HEK293T (cell line): ENCODE measurements around the gene SMOC2.

Experiments used
- BHLHE40 ChIP-seq: fragments of 450-650 bp; IDR thresholded peaks from 2 replicates; pipeline ENCODE4 v1.6.1; 2016; ENCODE audit warnings: mild to moderate bottlenecking, moderate library complexity, borderline replicate concordance
- CTBP1 ChIP-seq: fragments of 450-650 bp; IDR thresholded peaks from 2 replicates; pipeline ENCODE4 v1.6.1; 2016; ENCODE audit warnings: borderline replicate concordance
- ELF4 ChIP-seq: fragments of 450-650 bp; IDR thresholded peaks from 2 replicates; pipeline ENCODE4 v1.6.1; 2017; ENCODE audit warnings: antibody characterized with exemption
- FOXA1 ChIP-seq: fragments of 450-650 bp; IDR thresholded peaks from 2 replicates; pipeline ENCODE4 v1.6.1; 2016; ENCODE audit warnings: mild to moderate bottlenecking
- FOXK2 ChIP-seq: fragments of 450-650 bp; IDR thresholded peaks from 2 replicates; pipeline ENCODE4 v1.6.1; 2016; ENCODE audit warnings: mild to moderate bottlenecking
- FOXM1 ChIP-seq: fragments of 450-650 bp; IDR thresholded peaks from 2 replicates; pipeline ENCODE4 v1.6.1; 2017; ENCODE audit warnings: mild to moderate bottlenecking, borderline replicate concordance
- HDGF ChIP-seq: fragments of 450-650 bp; IDR thresholded peaks from 2 replicates; pipeline ENCODE4 v1.6.1; 2017; ENCODE audit warnings: antibody characterized with exemption, borderline replicate concordance
- LEF1 ChIP-seq: fragments of 450-650 bp; IDR thresholded peaks from 2 replicates; pipeline ENCODE4 v1.6.1; 2017; ENCODE audit warnings: mild to moderate bottlenecking, borderline replicate concordance
- NFRKB ChIP-seq: fragments of 450-650 bp; IDR thresholded peaks from 2 replicates; pipeline ENCODE4 v1.6.1; 2016; ENCODE audit warnings: mild to moderate bottlenecking, moderate library complexity
- SP1 ChIP-seq: fragments of 450-650 bp; IDR thresholded peaks from 2 replicates; pipeline ENCODE4 v1.6.1; 2017
- SUZ12 ChIP-seq: fragments of 450-650 bp; IDR thresholded peaks from 2 replicates; pipeline ENCODE4 v1.6.1; 2016; ENCODE audit warnings: mild to moderate bottlenecking
- TARDBP ChIP-seq: fragments of 450-650 bp; IDR thresholded peaks from 2 replicates; pipeline ENCODE4 v1.6.1; 2016
- ZNF384 ChIP-seq: fragments of 450-650 bp; IDR thresholded peaks from 2 replicates; pipeline ENCODE4 v1.6.1; 2016
- TF ChIP-seq, protein P1 (sequence below): fragments of 450-650 bp; IDR thresholded peaks from 2 replicates; pipeline ENCODE4 v1.6.1; 2016

DNA sequence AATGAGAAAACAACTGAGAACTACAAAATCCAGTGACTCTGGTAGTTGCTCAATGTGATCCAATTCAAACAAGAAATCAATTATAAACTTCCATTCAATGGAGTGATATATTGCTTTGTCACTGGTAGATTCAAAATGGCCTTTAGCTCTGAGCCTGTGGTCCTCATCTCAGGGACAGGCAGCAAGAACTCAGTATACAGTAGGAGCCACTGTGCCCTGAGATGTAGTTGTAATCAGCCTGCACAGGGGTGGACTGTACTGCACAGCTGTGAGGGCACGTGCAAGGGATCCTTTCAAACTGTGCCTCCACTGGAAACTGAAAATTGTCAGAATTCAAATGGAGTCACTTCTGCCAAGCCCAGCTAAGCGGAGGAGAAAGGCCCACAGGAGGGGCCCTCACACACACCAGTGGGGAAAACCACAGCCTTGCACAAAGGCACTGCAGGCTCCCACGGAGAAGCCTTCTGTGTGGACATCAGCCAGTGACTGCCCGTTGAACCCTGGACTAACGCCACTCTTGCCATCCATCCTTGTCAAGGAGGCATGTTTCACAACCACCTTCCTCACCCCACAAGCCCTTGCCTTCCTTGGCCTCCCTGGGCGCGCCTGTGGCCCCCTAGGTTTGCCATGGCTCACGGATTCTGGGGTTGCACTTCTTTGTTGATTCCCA is 186.7 kb downstream of the SMOC2 start:
- TF ChIP-seq FOXM1 (no peak), HDGF (no peak), ZNF384 (no peak), ELF4 (no peak), SUZ12 (no peak), BHLHE40 (no peak), SP1 (no peak), TARDBP (no peak), NFRKB (no peak), CTBP1 (no peak), LEF1 (no peak), FOXK2 (no peak), FOXA1 (no peak)
- TF ChIP-seq, protein P1, sequence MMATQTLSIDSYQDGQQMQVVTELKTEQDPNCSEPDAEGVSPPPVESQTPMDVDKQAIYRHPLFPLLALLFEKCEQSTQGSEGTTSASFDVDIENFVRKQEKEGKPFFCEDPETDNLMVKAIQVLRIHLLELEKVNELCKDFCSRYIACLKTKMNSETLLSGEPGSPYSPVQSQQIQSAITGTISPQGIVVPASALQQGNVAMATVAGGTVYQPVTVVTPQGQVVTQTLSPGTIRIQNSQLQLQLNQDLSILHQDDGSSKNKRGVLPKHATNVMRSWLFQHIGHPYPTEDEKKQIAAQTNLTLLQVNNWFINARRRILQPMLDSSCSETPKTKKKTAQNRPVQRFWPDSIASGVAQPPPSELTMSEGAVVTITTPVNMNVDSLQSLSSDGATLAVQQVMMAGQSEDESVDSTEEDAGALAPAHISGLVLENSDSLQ = no peak
